Measurements from ENCODE around the gene KRT86. TPM values are rescaled to one million over a fixed set of nuclear protein-coding genes. Genes with fewer than 3 reads are reported as not detected.

Gene KRT86
- total RNA-seq, 1 experiment from 2014 or later = not detected

DNA sequence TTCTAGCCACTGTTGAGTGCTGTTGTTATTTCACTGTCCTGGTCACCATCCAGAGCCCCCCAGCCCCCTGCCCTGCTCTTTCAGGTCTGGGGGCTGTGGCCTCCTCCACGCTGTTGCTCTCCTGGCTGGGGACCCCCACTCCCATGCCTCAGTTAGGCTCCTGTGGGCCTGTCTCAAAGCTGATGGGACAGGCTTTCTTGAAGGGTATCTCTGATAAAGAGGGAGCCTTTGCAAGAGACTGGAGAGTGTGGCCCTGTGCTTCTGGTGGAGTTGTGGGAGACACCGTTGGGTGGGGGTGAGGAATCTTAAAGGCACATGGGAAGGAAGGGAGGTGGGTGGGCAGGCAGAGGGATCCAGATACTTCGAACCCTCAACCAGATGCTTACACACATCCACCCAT, 12.2 kb upstream of the KRT86 start:
- in situ Hi-C loops (cut with HindIII; ENCODE audit: low sequenced_read_pairs) = no loop called here
- DNase-seq (ENCODE audit: low spot score) = no peak

DNA sequence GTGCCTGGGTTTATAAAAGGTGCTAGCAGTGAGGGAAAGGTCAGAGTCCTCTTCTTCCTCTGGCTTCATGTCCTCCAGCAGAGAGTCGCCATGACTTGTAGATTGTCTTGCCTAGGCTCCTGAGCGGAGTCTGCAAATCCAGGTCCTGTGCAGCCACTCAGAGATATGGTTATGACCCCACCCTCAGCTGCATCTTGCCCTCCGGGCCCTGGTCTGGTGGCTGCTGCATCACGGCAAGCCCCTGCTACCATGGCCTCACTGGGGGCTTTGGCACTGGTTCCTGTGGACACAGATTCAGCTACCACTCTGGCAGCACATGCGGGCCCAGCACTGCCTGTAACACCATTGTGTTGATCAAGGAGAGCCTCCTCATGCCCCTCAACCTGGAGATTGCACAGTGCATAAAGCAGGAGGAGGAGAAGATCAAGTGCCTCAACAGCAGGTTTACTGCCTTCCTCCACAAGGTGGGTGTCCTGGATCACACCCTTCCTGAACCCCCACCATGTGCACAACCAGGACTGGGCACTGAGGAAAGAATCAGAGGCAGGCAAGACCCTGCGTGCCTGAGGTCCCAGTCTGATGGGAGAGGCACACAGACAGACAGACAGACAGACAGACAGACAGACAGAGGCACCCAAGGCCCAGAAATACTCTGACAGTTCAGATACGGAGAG, 10.5 kb upstream of the KRT86 start:
- no peak for DNase-seq (ENCODE audit: low spot score)
- in situ Hi-C loops (cut with HindIII; ENCODE audit: low sequenced_read_pairs) = no loop called here

GRCh38 chr12:52264435-52264825, 10.0 kb upstream of the KRT86 start:
- no peak for DNase-seq (ENCODE audit: low spot score)

GRCh38 chr12:52266514-52266913, 7.9 kb upstream of the KRT86 start:
- DNase-seq (ENCODE audit: low spot score) = no peak
- in situ Hi-C loops (cut with HindIII; ENCODE audit: low sequenced_read_pairs) = no loop called here

More at GRCh38 chr12:52264435-52264825, 10.0 kb upstream of the KRT86 start:
- in situ Hi-C loops (cut with HindIII; ENCODE audit: low sequenced_read_pairs) = no loop called here

DNA sequence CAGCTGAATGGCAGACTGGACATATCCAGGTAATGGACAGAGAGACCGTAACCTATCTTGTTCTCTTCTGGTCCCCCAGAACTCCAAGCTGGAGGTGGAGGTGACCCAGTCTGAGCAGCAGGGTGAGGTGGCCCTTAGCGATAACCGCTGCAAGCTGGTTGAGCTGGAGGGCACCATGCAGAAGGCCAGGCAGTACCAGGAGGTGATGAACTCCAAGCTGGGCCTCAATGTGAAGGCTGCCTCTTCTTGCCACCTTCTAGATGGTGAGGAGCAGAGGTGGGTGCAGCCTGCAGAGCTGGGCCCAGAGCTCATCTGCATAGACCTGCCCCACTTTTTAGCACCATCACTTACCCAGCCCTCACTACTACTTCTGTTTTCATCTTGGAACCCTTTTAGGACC, 7.2 kb upstream of the KRT86 start:
- DNase-seq (ENCODE audit: low spot score) = no peak
- in situ Hi-C loops (cut with HindIII; ENCODE audit: low sequenced_read_pairs) = no loop called here

- DNase-seq (ENCODE audit: low spot score) = no peak
- in situ Hi-C loops (cut with HindIII; ENCODE audit: low sequenced_read_pairs) = no loop called here
Measured at GRCh38 chr12:52267699-52268098, 6.7 kb upstream of the KRT86 start.

DNA sequence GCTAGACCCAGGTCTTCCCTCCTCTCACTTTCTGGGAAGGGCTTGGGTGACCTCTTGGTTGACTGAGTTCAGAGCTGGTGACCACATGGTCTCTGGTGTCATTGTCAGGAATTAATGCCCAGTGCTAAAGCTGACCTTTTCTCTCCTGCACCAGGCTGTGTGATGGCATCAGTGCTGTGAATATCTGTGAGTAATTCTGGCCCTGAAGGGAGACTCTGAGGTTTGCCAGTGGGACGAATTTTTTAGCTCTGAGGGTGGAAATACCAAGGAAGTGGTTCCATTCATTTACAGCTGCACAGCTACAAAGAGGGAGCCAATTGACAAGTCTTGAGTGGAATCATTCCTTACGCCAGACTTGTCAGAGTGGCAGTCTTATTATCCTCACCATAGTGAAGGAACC, 6.2 kb upstream of the KRT86 start:
- in situ Hi-C loops (cut with HindIII; ENCODE audit: low sequenced_read_pairs) = no loop called here
- no peak for DNase-seq (ENCODE audit: low spot score)

DNA sequence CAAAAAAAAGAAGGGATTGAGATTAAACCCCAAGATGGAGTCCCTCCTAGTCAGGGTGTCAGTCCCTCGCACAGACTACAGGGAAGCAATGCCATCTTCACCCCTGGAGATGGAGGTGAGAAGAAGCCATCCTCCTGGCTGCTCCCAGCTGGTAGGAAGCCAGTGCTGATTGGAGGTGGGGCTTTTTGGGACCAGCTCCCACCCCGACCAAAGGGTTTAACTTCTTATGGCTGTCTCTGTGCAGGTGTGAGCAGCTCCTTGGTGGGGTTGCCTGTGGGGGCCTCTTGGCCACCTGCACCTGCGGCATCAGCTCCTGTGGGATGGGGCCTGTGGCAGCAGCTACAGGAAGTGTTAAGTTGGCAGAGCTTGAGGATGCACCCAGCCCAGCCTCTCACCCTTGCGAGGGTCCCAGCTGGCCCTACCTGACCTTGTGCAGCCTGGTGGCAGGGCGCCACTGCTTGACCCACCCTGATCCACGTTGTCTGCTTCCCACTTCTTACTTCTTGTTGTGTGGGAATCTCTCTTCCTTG, 3.8 kb upstream of the KRT86 start:
- no peak for DNase-seq (ENCODE audit: low spot score)
- in situ Hi-C loops (cut with HindIII; ENCODE audit: low sequenced_read_pairs) = no loop called here

GRCh38 chr12:52271158-52271557, 3.3 kb upstream of the KRT86 start:
- no peak for DNase-seq (ENCODE audit: low spot score)
- in situ Hi-C loops (cut with HindIII; ENCODE audit: low sequenced_read_pairs) = no loop called here

GRCh38 chr12:52275686-52276085, 1.2 kb downstream of the KRT86 start:
- DNase-seq (ENCODE audit: low spot score) = no peak
- in situ Hi-C loops (cut with HindIII; ENCODE audit: low sequenced_read_pairs) = no loop called here

- in situ Hi-C loops (cut with HindIII; ENCODE audit: low sequenced_read_pairs) = no loop called here
- no peak for DNase-seq (ENCODE audit: low spot score)
Measured at GRCh38 chr12:52277486-52278245, 3.2 kb downstream of the KRT86 start.

GRCh38 chr12:52278575-52279421, 4.4 kb downstream of the KRT86 start:
- in situ Hi-C loops (cut with HindIII; ENCODE audit: low sequenced_read_pairs) = no loop called here

DNA sequence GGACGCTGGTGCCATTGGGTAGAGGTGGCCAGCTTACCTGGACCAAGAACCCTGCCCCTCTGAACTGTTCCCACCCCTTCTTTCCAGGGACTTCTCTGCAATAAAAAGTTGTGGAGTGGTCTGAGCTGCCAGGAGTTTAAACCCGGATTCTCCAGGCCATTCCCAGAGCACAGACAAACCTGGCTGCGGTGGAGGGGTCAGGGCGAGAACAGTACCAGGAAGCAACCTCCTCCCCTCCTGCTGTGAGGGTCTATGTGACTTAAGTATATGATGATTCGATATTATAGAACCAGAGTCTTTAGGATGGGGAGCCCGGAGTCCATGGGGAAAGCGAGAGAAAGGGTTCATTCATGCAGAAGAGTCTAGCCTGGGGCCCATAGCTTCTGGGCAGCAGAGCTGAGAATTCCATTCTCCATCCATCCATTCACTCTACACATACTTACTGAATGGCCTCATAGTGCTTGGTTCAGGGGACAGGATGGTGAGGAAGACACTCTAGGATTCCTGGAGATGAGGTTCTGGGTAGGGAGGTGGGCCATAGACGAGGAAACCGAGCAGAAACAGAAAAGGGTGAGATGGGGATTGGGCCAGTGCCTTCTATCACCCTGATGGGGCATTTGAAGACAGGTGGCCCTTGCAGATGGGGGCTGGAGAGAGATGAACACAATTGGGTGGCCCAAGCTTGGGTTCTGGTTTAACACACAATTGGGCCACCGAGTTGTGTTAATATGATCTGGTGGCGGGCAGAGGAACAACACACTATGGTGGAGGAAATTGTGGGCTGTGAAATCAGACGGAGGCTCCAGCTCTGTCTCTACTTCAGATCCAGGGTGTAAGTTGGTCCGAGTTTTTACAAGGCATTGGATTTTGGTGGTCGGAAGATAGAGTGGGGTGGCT, 5.2 kb downstream of the KRT86 start:
- no peak for DNase-seq (ENCODE audit: low spot score)

More at GRCh38 chr12:52278575-52279421, 4.4 kb downstream of the KRT86 start:
- DNase-seq (ENCODE audit: low spot score) = peak; percentile 59

DNA sequence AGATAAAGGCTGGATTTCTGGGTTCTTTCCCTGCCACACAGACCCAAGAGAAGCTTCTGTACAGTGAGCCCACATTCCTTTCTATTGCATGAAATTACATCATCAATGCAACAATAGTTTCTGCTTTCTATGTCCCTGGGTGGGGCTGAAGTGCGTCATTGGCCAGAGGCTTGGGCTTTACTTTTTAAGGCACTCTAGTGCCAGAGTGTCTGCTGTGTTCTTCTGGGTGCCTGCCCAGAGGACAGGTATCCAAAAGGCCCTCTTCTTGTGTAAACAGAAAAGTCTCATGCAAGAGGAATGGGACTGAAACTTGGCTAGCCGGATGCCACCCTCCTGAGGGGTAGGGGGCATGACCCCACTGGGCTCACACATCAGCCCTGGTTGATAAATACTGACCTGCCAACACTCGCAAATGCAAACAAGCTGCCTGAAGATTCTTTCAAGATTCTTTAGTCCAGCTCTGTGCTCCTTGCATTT, 5.9 kb downstream of the KRT86 start:
- in situ Hi-C loops (cut with HindIII; ENCODE audit: low sequenced_read_pairs) = no loop called here
- no peak for DNase-seq (ENCODE audit: low spot score)

More for the DNA sequence above, 5.2 kb downstream of the KRT86 start:
- in situ Hi-C loops (cut with HindIII; ENCODE audit: low sequenced_read_pairs) = no loop called here

DNA sequence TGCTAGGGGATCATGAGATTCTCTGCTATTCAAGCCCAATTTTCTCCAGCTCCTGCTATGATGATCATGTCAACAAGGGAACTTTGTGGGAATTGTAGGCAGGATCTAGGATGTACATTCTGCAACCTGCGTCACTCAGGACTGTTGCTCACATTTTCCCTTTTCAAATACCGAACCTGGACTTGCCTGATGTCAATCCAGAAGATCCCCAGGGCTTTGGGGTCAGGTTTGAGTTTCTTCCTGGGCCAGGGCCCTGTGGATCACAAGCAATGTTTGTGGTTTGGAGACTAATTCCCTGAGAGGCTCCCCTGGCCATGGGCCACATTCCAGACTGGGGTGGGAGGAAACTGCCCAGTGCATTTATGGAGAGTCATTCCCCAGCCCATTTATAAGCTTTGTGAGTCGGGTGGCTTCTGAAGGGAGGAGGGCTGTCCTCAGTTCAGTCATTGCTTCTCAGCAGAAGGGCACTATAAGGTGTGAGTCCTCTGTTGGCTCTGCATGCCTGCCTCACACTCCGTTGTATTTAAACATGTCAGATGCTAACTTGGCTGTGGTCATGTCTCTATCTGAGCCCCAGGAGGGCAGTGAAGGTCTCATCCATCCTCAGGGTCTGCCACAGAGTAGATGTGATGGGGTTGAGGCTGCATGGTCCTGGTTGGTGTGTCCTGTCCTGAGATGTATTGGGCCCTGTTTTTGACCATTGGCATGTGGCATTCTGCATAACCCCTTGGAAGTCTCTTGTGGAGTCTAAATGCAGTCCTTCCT, 6.5 kb downstream of the KRT86 start:
- in situ Hi-C loops (cut with HindIII; ENCODE audit: low sequenced_read_pairs) = no loop called here
- DNase-seq (ENCODE audit: low spot score) = no peak

DNA sequence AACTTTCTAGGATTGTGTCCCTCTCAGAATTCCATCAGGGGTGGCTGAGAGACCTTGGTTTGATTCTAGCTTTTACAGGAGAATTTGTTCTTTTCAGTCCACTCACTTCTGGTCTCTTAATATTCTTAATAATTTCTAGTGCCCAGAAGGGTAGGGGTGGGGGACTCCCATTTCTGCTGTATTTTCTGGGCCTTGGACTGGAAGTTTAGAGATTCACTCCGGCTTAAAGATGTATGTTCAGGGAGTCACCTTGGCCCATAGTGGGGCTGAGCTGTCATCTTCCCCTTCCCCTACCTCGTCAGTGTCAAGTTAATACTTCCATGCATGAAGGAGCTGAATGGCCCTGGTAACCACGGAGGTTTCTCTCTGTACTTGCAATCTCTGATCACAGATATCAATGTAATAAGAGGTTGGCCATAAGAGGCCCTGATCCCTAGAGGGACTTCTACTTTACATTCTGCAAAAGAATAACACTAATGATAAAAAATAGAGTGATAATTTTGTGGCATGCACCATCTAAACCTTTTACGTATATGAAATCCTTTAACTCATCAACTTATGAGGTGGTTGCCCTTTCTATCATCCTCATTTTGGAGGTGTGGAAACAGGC, 10.2 kb downstream of the KRT86 start:
- DNase-seq (ENCODE audit: low spot score) = no peak
- in situ Hi-C loops (cut with HindIII; ENCODE audit: low sequenced_read_pairs) = no loop called here

DNA sequence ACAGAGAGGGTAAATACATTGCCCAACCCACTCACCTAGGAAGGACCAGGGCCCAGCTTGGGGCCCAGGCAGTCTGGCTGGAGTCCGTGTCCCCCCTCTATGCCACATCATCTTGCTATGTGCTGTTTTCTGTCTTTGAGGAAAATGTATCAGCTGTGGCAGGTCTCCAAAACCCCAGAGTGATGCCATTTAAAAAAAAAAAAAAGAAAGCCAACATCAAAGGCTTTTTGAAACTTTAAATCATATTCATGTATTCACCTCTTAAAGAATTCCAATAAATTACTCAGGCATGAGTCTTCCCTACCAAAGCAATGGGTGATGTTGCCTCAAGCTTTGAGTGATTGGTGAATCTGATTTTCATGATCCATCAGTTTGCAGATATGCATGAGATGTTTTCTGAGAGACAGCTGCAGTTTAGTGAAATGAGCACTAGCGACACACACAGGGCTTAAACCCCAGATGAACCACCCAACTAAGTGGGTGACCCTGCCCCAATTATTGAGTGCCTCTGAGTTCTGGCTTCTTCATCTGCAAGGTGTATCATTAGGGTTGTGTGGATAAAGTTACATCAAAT, 10.8 kb downstream of the KRT86 start:
- in situ Hi-C loops (cut with HindIII; ENCODE audit: low sequenced_read_pairs) = no loop called here

More for the DNA sequence above, 10.8 kb downstream of the KRT86 start:
- no peak for DNase-seq (ENCODE audit: low spot score)
